A549 treated with ZK216348 at 1 μM for 4 hours (cell line): ENCODE results near the gene TSR3. TPM values are rescaled to one million over a fixed set of nuclear protein-coding genes. Genes with fewer than 3 reads are reported as not detected.

Source experiments
- total RNA-seq: library from RNA; stranded (reverse); fragments of 200-300 nt; extraction: Qiagen RNA extraction; gene quantifications from 5 replicates; pipeline ENCODE4 v1.2.3, GENCODE V29; 2022; ENCODE audit warnings: low read depth

The TSR3 gene
- 45.6 to 104 TPM (median 97.7 TPM) in 5 replicates for total RNA-seq

GRCh38 chr16:1351582-1352362, at the start of gene TSR3, which contains the start of gene GNPTG:
Gene TSR3, minus strand, starts transcription at chr16:1351878. Its CDS starts 74 bp downstream, at chr16:1351804.
Gene GNPTG, plus strand, starts transcription at chr16:1351931. Its CDS starts 35 bp downstream, at chr16:1351966.

DNA sequence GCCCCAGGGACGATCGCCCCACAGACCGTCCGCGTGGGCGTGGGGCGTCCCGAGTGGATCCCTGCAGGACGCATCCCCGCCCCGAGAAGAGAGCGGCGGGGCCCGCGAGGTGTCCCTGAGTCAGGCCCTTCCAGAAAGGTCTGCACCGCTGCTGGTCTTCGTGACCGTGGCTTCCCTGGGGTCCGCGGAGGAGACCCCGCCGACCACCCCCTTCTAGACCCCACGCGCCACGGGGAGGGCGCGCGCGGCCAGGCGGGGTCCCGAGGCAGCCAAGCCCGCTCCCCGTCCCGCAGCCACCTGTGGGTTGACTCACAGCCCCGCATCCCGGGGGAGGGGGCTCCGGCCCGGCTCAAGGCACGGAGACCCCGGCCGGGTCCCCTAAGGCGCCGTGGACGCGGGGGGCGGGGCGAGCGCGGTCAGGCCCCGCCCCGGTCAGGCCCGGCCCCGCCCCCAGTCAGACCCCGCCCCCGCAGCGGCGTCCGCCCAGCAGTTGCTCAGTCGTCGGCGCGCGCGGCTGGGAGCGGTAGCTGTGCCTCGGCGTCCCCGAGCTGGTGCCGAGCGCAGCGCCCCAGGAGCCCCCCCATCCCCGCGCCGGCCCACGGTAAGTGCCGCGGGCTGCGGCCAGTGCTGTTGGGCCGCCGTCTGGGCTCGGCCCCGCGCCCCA, 18.4 kb downstream of the TSR3 start, which contains the start of gene BAIAP3:
Gene BAIAP3, plus strand, starts transcription at position 497 of the 664 bp plus-strand sequence. CDS start 4,905 bp downstream, outside the sequence.

GRCh38 chr16:1308977-1309885, 42.4 kb downstream of the TSR3 start, which contains the start of gene UBE2I:
Gene UBE2I, plus strand, starts transcription at chr16:1309636. Its CDS starts 4,395 bp downstream, at chr16:1314031.

Other genes with a start within 250 kb of the TSR3 start
- 6.3 to 18.6 TPM (median 17.1 TPM) in 5 replicates for gene CACNA1H, start 198.8 kb downstream of the TSR3 start, total RNA-seq
- gene TPSG1, start 126.6 kb downstream of the TSR3 start, total RNA-seq, result not detected in 5 replicates
- 0.20 to 0.27 TPM in 2 of 5 replicates, not detected in the others for gene TPSB2, start 121.7 kb downstream of the TSR3 start, total RNA-seq
- gene TPSAB1, start 111.2 kb downstream of the TSR3 start, total RNA-seq, result not detected in 5 replicates
- not detected in 5 replicates for gene TPSD1, start 95.8 kb downstream of the TSR3 start, total RNA-seq
- 154 to 260 TPM (median 165 TPM) in 5 replicates for gene UBE2I, start 42.2 kb downstream of the TSR3 start, total RNA-seq
- 0.65 to 1.8 TPM (median 1.3 TPM) in 5 replicates for gene BAIAP3, start 18.2 kb downstream of the TSR3 start, total RNA-seq
- gene GNPTG, start 53 bp upstream of the TSR3 start, total RNA-seq, result 20.0 to 35.9 TPM (median 34.1 TPM) in 5 replicates
- 19.8 to 40.8 TPM (median 36.0 TPM) in 5 replicates for gene UNKL, start 62.8 kb upstream of the TSR3 start, total RNA-seq
- gene UQCC4, start 68.9 kb upstream of the TSR3 start, total RNA-seq, result 28.4 to 36.8 TPM (median 32.4 TPM) in 5 replicates
- gene PERCC1, start 79.2 kb upstream of the TSR3 start, total RNA-seq, result not detected in 5 replicates
- gene CCDC154, start 92.7 kb upstream of the TSR3 start, total RNA-seq, result 0.31 to 0.55 TPM (median 0.34 TPM) in 3 of 5 replicates, not detected in the others
- 36.2 to 82.8 TPM (median 80.0 TPM) in 5 replicates for gene CLCN7, start 123.2 kb upstream of the TSR3 start, total RNA-seq
- 0.14 TPM in 1 of 5 replicates, not detected in the others for gene PTX4, start 137.1 kb upstream of the TSR3 start, total RNA-seq
- 17.9 to 47.6 TPM (median 40.5 TPM) in 5 replicates for gene TELO2, start 141.5 kb upstream of the TSR3 start, total RNA-seq
- gene TMEM204, start 181.8 kb upstream of the TSR3 start, total RNA-seq, result not detected in 5 replicates